GM12878 (cell line): ENCODE results near the gene CPVL. TPM values are rescaled to one million over a fixed set of nuclear protein-coding genes. Genes with fewer than 3 reads are reported as not detected.
A peak's percentile ranks its signal among the peaks of the same experiment; 100 is the strongest.

Experiments used
- ATAC-seq: fragments of 200-7000 bp; cut with Tn5 transposase; 3 replicates; pipeline ENCODE4 v1.9.1; 2020; ENCODE audit warnings: mild to moderate bottlenecking, moderate library complexity
- BruUV-seq: library from RNA; stranded (reverse); fragments of 400-500 nt; replicated peaks from 2 replicates; lab custom pipeline; 2021; lab: Mats Ljungman, UMichigan
- CTCF ChIA-PET: fragments of 300-600 bp; sonication (Branson Sonifier 250); formaldehyde crosslinking; extraction: SDS; loops from one replicate; lab custom pipeline; 2021; ENCODE audit warnings: inconsistent platforms; lab: Yijun Ruan, JAX
- POLR2A ChIA-PET: fragments of 350-600 bp; formaldehyde crosslinking; extraction: SDS; loops from one replicate; lab custom pipeline; 2021; ENCODE audit warnings: inconsistent platforms; lab: Charles Lee
- RAD21 ChIA-PET: fragments of 300-600 bp; sonication (Branson Sonifier 250); formaldehyde crosslinking; loops from one replicate; lab custom pipeline; 2023; ENCODE audit warnings: antibody characterized with exemption; ENCODE audit not compliant: unreplicated experiment; lab: Charles Lee
- SMC1A ChIA-PET: fragments of 300-600 bp; sonication (Branson Sonifier 250); formaldehyde crosslinking; loops from one replicate; lab custom pipeline; 2023; ENCODE audit not compliant: unreplicated experiment, uncharacterized antibody; lab: Charles Lee
- DNase-seq: peaks from one replicate; pipeline ENCODE4 v3.0.0-alpha.2; 2011; ENCODE audit warnings: low read depth, low spot score
- FAIRE-seq: peaks from 3 replicates; lab custom pipeline; 2011; peaks lifted over from hg19 to GRCh38; lab: Jason Lieb, UNC
- H2AFZ ChIP-seq: 2 replicates; pipeline ENCODE4 v1.6.0; 2011; ENCODE audit warnings: low read depth, low read length, control low read depth; ENCODE audit not compliant: control insufficient read depth
- H3K27ac ChIP-seq: 2 replicates; pipeline ENCODE4 v1.5.1; 2011; ENCODE audit warnings: control low read depth; ENCODE audit not compliant: control insufficient read depth, insufficient read depth
- H3K27me3 ChIP-seq, 2 experiments: replicated peaks in 1 of 2; 2 replicates each; pipeline versions ENCODE4 v1.6.0 to v1.6.1; 2011; ENCODE audit warnings: low read length in 1 of 2; ENCODE audit not compliant: control insufficient read depth in 2 of 2, insufficient read depth in 2 of 2
- H3K36me3 ChIP-seq, 2 experiments: 2 replicates each; pipeline ENCODE4 v1.5.1; 2011; ENCODE audit warnings: low read length in 1 of 2; ENCODE audit not compliant: control insufficient read depth in 2 of 2, insufficient read depth in 2 of 2
- H3K4me1 ChIP-seq: 2 replicates; pipeline ENCODE4 v1.6.1; 2011; ENCODE audit warnings: mild to moderate bottlenecking, low read length, moderate library complexity, mixed read lengths; ENCODE audit not compliant: control insufficient read depth, insufficient read depth
- H3K4me2 ChIP-seq: 2 replicates; pipeline ENCODE4 v1.6.0; 2011; ENCODE audit warnings: control low read depth; ENCODE audit not compliant: control insufficient read depth, insufficient read depth
- H3K4me3 ChIP-seq: fragments of 200-600 bp; sonication (generic); 2 replicates; pipeline ENCODE4 v1.5.1; 2016
- H3K79me2 ChIP-seq: 2 replicates; pipeline ENCODE4 v1.6.0; 2011; ENCODE audit warnings: low read length; ENCODE audit not compliant: control insufficient read depth, insufficient read depth
- H3K9ac ChIP-seq: 2 replicates; pipeline ENCODE4 v1.8.0; 2011; ENCODE audit warnings: low read length, control low read depth, mixed read lengths; ENCODE audit not compliant: control insufficient read depth, insufficient read depth
- H3K9me3 ChIP-seq: replicated peaks from 3 replicates; pipeline ENCODE4 v1.5.1; 2011; ENCODE audit warnings: mild to moderate bottlenecking, low read length; ENCODE audit not compliant: control insufficient read depth, insufficient read depth
- H4K20me1 ChIP-seq: 2 replicates; pipeline ENCODE4 v1.6.0; 2011; ENCODE audit not compliant: control insufficient read depth, insufficient read depth
- ATF7 ChIP-seq: fragments of 450-650 bp; IDR thresholded peaks from 2 replicates; pipeline ENCODE4 v1.6.1; 2016; ENCODE audit warnings: low read depth, mild to moderate bottlenecking
- KAT2A ChIP-seq: conservative IDR thresholded peaks from 2 replicates; pipeline ENCODE4 v1.6.1; 2011; ENCODE audit warnings: low read depth, low read length; ENCODE audit not compliant: control insufficient read depth
- NFIC ChIP-seq: IDR thresholded peaks from 2 replicates; pipeline ENCODE4 v1.6.1; 2012; ENCODE audit warnings: low read depth, mild to moderate bottlenecking, inconsistent platforms, low read length, moderate library complexity
- NR2C1 ChIP-seq: fragments of 450-650 bp; IDR thresholded peaks from 2 replicates; pipeline ENCODE4 v1.6.1; 2017; ENCODE audit warnings: antibody characterized with exemption, mild to moderate bottlenecking, moderate library complexity
- POLR2A ChIP-seq: IDR thresholded peaks from 2 replicates; pipeline ENCODE4 v1.6.1; 2011; ENCODE audit warnings: low read depth, mild to moderate bottlenecking, low read length
- ZSCAN29 ChIP-seq: fragments of 450-650 bp; IDR thresholded peaks from 2 replicates; pipeline ENCODE4 v1.6.1; 2017; ENCODE audit warnings: mild to moderate bottlenecking, moderate library complexity
- WGBS: methylation state at CpG from one replicate; pipeline ENCODE4 v1.1.6; 2016; ENCODE audit warnings: low lambda C conversion rate; ENCODE audit not compliant: insufficient replicate concordance, insufficient coverage; ENCODE audit errors: missing lambda C conversion rate; 5-methylcytosine and 5-hydroxymethylcytosine counted together
- in situ Hi-C: fragments of 300-500 bp; cut with MboI; formaldehyde crosslinking; loops from 9 replicates; pipeline ENCODE4 v1.14.3; 2018; ENCODE audit warnings: mixed read lengths
- intact Hi-C: fragments of 100-400 bp; cut with micrococcal nuclease; formaldehyde crosslinking; loops from one replicate; pipeline ENCODE4 v1.14.2; 2022; ENCODE audit not compliant: unreplicated experiment
- polyA plus RNA-seq, 11 experiments: library from polyadenylated mRNA; depleted of rRNA in 4 of 11; unstranded in 6 of 11; stranded (reverse) in 5 of 11; fragments of >200 nt; fragmentation: Nextera tagmentation in 4 of 11; fragmentation: Illumina TruSeq in 1 of 11; extraction: Ambion mirVana in 4 of 11; extraction: Trizol in 1 of 11; gene quantifications; 1 replicate in 1 of 11; 2 replicates in 10 of 11; pipeline versions ENCODE4 v1.2.1 to v1.2.3, GENCODE V29; 2011 to 2016; ENCODE audit warnings: inconsistent platforms in 2 of 11, missing spikeins in 2 of 11, low read depth in 1 of 11
- total RNA-seq, 4 experiments: library from RNA; depleted of rRNA in 3 of 4; stranded (reverse); fragments of >200 nt in 3 of 4; fragmentation: Illumina TruSeq in 1 of 4; extraction: Trizol in 1 of 4; gene quantifications; 2 replicates each; pipeline versions ENCODE4 v1.2.1 to v1.2.3, GENCODE V29; 2013 to 2021
- TF ChIP-seq, protein P1 (sequence below): IDR thresholded peaks from 2 replicates; pipeline ENCODE4 v1.6.1; 2012; ENCODE audit warnings: low read depth, low read length, improper control_type of control experiment

CPVL gene
- total and polyA plus RNA-seq, 10 of the 15 experiments (the other 5 are each of a cell fraction or from before 2014, with no cell fraction given) = 0.59 TPM; not detected in 9

DNA sequence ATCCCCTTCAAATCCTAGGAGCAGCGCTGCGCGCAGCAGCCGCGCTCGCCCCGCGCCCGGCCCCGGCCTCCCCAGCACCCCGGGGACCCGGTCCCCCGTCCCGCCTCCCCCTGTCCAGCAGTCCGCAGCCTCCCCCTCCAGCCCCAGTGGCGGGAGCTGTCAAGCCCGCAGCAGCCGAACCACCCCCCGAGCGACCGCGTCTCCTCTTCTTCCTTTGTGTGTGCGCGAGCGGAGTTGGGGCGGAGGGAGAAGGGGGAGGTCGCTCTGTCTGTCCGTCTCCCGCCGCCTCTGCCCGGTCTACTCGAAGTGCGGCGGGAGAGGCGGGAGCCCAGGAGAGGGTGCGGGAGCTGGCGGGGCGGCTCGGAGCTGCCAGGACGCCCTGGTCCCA is 47.9 kb upstream of the CPVL start:
- POLR2A ChIA-PET = no interaction called here
- intact Hi-C loops = no loop called here
- peak overlapping the region; percentile 44; the same call in 1 of the 2 replicates for H3K4me2 ChIP-seq

More for the DNA sequence above, 47.9 kb upstream of the CPVL start:
- no peaks in the 10 kb centered on the region for H4K20me1 ChIP-seq
- H3K27me3 ChIP-seq = peaks cover 3 to 17% of the 10 kb centered on the region in 2 experiments
- RAD21 ChIA-PET = no interaction called here
- FAIRE-seq (no peak), ATAC-seq (no peak), DNase-seq (no peak)
- TF ChIP-seq POLR2A (no peak), KAT2A (no peak), ZSCAN29 (no peak), ATF7 (no peak), NR2C1 (no peak), NFIC (no peak)
- TF ChIP-seq, protein P1, sequence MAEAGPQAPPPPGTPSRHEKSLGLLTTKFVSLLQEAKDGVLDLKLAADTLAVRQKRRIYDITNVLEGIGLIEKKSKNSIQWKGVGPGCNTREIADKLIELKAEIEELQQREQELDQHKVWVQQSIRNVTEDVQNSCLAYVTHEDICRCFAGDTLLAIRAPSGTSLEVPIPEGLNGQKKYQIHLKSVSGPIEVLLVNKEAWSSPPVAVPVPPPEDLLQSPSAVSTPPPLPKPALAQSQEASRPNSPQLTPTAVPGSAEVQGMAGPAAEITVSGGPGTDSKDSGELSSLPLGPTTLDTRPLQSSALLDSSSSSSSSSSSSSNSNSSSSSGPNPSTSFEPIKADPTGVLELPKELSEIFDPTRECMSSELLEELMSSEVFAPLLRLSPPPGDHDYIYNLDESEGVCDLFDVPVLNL = no peak
- no peak overlapping the region for H2AFZ ChIP-seq
- BruUV-seq = no TSS peak
- no peaks in the 10 kb centered on the region for H3K4me1 ChIP-seq
- in situ Hi-C loops = loop anchor here (5.0 kb wide), 1 partner anchor 213 kb away; no protein-coding TSS in a partner anchor
- SMC1A ChIA-PET = no interaction called here
- WGBS = 36% methylated on average over 9 of the region's 40 CpGs
- CTCF ChIA-PET = no interaction called here
- H3K4me3 ChIP-seq = no peak overlapping the region
- H3K9ac ChIP-seq = no peak overlapping the region
- no peak overlapping the region for H3K27ac ChIP-seq
- H3K79me2 ChIP-seq = no peaks in the 10 kb centered on the region
- H3K36me3 ChIP-seq = no peaks in the 10 kb centered on the region
- no peaks in the 10 kb centered on the region for H3K9me3 ChIP-seq
